Measurements from ENCODE around the gene INTS1. TPM values are rescaled to one million over a fixed set of nuclear protein-coding genes. Genes with fewer than 3 reads are reported as not detected.
"Not testable (repeated sequence)": the region's sequence is repeated elsewhere in the genome, so short reads cannot be mapped to it uniquely, and the experiment has no call there.

The INTS1 gene
- total and polyA plus RNA-seq, 4 experiments from 2014 or later: 6.0 to 137 (median 82.2) TPM

GRCh38 chr7:1444925-1445322 is 59.3 kb downstream of the INTS1 start:
- Histone ChIP-seq H3K9me3 (ENCODE audit: control insufficient read depth in 1 of 2, low read length in 2 of 2) (no peaks in the 10 kb centered on the region), H3K4me1 (ENCODE audit: insufficient read depth, low read length) (no peaks in the 10 kb centered on the region), H3K36me3 (ENCODE audit: insufficient read depth, low read length) (no peaks in the 10 kb centered on the region), H3K27ac (ENCODE audit: low read depth, low read length) (no peak overlapping the region), H3K27me3 (ENCODE audit: insufficient read depth, low read length) (no peaks in the 10 kb centered on the region), H3K4me3 (ENCODE audit: low read length in 2 of 2) (no peak overlapping the region)
- Mint-ChIP-seq H3K4me1 (peaks cover 0 to 1% (median 0%) of the 10 kb centered on the region in 4 donors), H3K27me3 (no peaks in the 10 kb centered on the region), H3K36me3 (no peaks in the 10 kb centered on the region), H3K4me3 (no peak overlapping the region), H3K27ac (no peak overlapping the region), H3K9me3 (no peaks in the 10 kb centered on the region)
- intact Hi-C loops (cut with micrococcal nuclease): no loop called here
- ChIA-PET POLR2A (ENCODE audit: partially characterized antibody) (no interaction called here), CTCF (ENCODE audit: partially characterized antibody) (no interaction called here)
- DNase-seq: no peak

DNA sequence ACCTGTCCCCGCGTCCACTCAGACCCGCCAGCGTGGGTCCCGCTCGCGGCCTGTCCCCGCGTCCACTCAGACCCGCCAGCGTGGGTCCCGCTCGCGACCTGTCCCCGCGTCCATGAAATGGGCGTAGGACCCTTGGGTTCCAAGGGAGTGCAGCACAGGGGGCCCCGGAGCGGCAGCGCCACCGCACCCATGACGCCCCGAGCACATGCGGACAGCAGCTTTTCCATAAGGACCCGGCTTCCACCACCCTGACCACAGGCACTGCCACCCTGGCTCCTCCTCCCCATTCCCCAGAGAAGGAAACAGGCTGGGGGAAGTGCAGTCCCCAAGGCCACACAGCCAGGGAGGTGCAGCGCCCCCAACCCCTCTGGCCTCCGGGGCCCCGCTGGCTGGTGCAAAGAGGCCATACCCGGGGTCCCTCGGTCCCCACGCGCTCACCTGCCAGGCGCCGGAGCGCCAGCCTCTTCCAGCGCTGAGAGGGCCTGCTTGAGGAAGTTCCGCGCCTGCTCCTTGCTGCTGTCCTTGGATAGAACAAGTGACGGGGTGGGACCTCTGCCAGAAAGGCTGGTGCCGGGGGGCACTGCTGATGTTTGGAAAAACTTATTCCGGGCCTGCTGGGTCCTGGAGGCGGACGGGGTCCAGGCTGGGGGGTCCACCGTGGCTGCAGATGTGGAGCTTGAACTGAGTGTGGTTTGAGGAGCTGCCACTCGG is 59.8 kb downstream of the INTS1 start:
- no peaks in the 10 kb centered on the region for H3K9me3 Mint-ChIP-seq
- H3K36me3 Mint-ChIP-seq: no peaks in the 10 kb centered on the region

GRCh38 chr7:1443587-1444200 is 60.5 kb downstream of the INTS1 start:
- H3K4me1 Mint-ChIP-seq; DNase-seq; intact Hi-C loops (cut with micrococcal nuclease); CTCF ChIA-PET (ENCODE audit: partially characterized antibody); H3K27me3 Mint-ChIP-seq; H3K36me3 Mint-ChIP-seq; H3K9me3 ChIP-seq (ENCODE audit: control insufficient read depth in 1 of 2, low read length in 2 of 2); H3K4me3 ChIP-seq (ENCODE audit: low read length in 2 of 2); H3K4me1 ChIP-seq (ENCODE audit: insufficient read depth, low read length); H3K27ac ChIP-seq (ENCODE audit: low read depth, low read length); H3K27me3 ChIP-seq (ENCODE audit: insufficient read depth, low read length); H3K27ac Mint-ChIP-seq; H3K9me3 Mint-ChIP-seq; H3K36me3 ChIP-seq (ENCODE audit: insufficient read depth, low read length); POLR2A ChIA-PET (ENCODE audit: partially characterized antibody); H3K4me3 Mint-ChIP-seq: not testable (repeated sequence)

More for the DNA sequence above, 59.8 kb downstream of the INTS1 start:
- Histone ChIP-seq H3K9me3 (ENCODE audit: control insufficient read depth in 1 of 2, low read length in 2 of 2) (no peaks in the 10 kb centered on the region), H3K36me3 (ENCODE audit: insufficient read depth, low read length) (no peaks in the 10 kb centered on the region), H3K27me3 (ENCODE audit: insufficient read depth, low read length) (no peaks in the 10 kb centered on the region), H3K4me1 (ENCODE audit: insufficient read depth, low read length) (no peaks in the 10 kb centered on the region), H3K27ac (ENCODE audit: low read depth, low read length) (no peak overlapping the region), H3K4me3 (ENCODE audit: low read length in 2 of 2) (no peak overlapping the region)
- DNase-seq: no peak
- ChIA-PET CTCF (ENCODE audit: partially characterized antibody) (no interaction called here), POLR2A (ENCODE audit: partially characterized antibody) (no interaction called here)
- Mint-ChIP-seq H3K4me3 (no peak overlapping the region), H3K27ac (no peak overlapping the region), H3K4me1 (peaks cover 0 to 1% (median 0%) of the 10 kb centered on the region in 4 donors), H3K27me3 (no peaks in the 10 kb centered on the region)
- intact Hi-C loops (cut with micrococcal nuclease): no loop called here

GRCh38 chr7:1442355-1443124 is 61.6 kb downstream of the INTS1 start:
- no peak overlapping the region for H3K4me3 Mint-ChIP-seq
- Histone ChIP-seq H3K27me3 (ENCODE audit: insufficient read depth, low read length) (no peaks in the 10 kb centered on the region), H3K27ac (ENCODE audit: low read depth, low read length) (no peak overlapping the region), H3K4me1 (ENCODE audit: insufficient read depth, low read length) (no peaks in the 10 kb centered on the region), H3K4me3 (ENCODE audit: low read length in 2 of 2) (no peak overlapping the region), H3K9me3 (ENCODE audit: control insufficient read depth in 1 of 2, low read length in 2 of 2) (no peaks in the 10 kb centered on the region), H3K36me3 (ENCODE audit: insufficient read depth, low read length) (no peaks in the 10 kb centered on the region)
- CTCF ChIA-PET (ENCODE audit: partially characterized antibody): no interaction called here
- no peaks in the 10 kb centered on the region for H3K36me3 Mint-ChIP-seq
- POLR2A ChIA-PET (ENCODE audit: partially characterized antibody): no interaction called here
- peaks cover 0 to 1% (median 0%) of the 10 kb centered on the region in 4 donors for H3K4me1 Mint-ChIP-seq
- no peak overlapping the region for H3K27ac Mint-ChIP-seq
- no peaks in the 10 kb centered on the region for H3K27me3 Mint-ChIP-seq
- no peak for DNase-seq
- H3K9me3 Mint-ChIP-seq: no peaks in the 10 kb centered on the region
- intact Hi-C loops (cut with micrococcal nuclease): no loop called here

DNA sequence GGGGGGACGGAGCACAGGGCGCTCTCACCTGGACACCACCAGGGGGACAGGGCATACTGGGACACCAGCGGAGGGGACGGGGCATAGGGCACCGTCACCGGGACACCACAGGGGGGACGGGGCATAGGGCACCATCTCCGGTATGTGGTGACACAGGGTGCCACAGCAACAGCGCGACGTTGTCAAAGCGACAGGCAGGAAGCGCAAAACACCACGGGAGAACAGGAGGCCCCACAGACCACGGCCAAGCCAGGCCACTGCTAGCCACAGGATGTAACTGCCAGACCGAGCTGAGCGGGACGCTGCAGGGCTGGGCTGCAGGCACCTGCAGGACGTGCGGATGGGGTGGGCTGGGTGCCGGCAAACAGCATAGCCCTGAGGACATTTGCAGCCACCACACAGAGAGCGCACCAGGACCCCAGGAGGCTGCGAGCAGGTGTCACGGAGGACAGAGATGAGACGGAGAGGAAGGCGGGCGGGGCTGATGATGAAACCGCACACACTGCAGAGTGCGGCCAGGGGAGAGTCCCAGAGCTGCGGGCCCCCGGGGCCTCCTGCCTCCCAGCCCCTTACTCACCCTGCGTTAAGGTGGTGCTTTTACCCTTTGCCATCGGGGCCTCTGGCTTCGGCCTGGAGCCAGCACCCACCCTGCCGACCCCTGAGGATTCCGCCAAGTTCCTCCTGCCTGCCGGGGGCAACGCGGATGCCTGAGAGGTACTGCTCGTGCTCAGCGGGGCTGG is 62.4 kb downstream of the INTS1 start:
- intact Hi-C loops (cut with micrococcal nuclease): no loop called here
- Mint-ChIP-seq H3K36me3 (no peaks in the 10 kb centered on the region), H3K9me3 (no peaks in the 10 kb centered on the region), H3K27me3 (no peaks in the 10 kb centered on the region), H3K4me3 (no peak overlapping the region), H3K27ac (peak overlapping the region in 1 of 7 donors; percentile 75), H3K4me1 (peaks cover 0 to 1% (median 0%) of the 10 kb centered on the region in 4 donors)
- no peaks in the 10 kb centered on the region for H3K27me3 ChIP-seq (ENCODE audit: insufficient read depth, low read length)
- no peak for DNase-seq
- H3K27ac ChIP-seq (ENCODE audit: low read depth, low read length): no peak overlapping the region
- no peaks in the 10 kb centered on the region for H3K9me3 ChIP-seq (ENCODE audit: control insufficient read depth in 1 of 2, low read length in 2 of 2)
- H3K4me1 ChIP-seq (ENCODE audit: insufficient read depth, low read length): no peaks in the 10 kb centered on the region
- no peak overlapping the region for H3K4me3 ChIP-seq (ENCODE audit: low read length in 2 of 2)
- CTCF ChIA-PET (ENCODE audit: partially characterized antibody): no interaction called here
- H3K36me3 ChIP-seq (ENCODE audit: insufficient read depth, low read length): no peaks in the 10 kb centered on the region
- POLR2A ChIA-PET (ENCODE audit: partially characterized antibody): no interaction called here

DNA sequence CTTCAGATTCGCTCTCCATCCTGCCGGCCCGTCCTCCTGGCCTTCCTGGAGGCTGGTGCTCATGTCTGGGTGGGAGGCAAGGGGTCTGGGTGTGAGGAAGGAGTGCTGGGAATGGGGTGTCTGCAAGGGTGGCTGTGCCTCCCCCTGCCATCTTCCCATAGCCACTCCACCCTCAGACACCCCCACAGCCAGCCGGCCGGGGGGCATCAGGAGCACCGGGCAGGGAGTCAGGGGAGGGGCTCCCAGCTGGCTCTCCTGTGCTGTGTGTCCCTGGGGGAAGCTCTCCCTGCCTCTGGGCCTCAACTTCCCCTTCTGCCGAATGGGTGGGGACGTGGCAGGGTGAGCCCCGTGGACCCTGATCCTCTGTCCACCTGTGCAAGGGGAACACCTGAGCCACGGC is 63.6 kb downstream of the INTS1 start:
- no peaks in the 10 kb centered on the region for H3K27me3 ChIP-seq (ENCODE audit: insufficient read depth, low read length)
- no peaks in the 10 kb centered on the region for H3K4me1 ChIP-seq (ENCODE audit: insufficient read depth, low read length)
- Mint-ChIP-seq H3K4me1 (peaks cover 0 to 1% (median 0%) of the 10 kb centered on the region in 4 donors), H3K27me3 (no peaks in the 10 kb centered on the region), H3K4me3 (no peak overlapping the region), H3K27ac (no peak overlapping the region), H3K36me3 (no peaks in the 10 kb centered on the region), H3K9me3 (no peaks in the 10 kb centered on the region)
- intact Hi-C loops (cut with micrococcal nuclease): no loop called here
- DNase-seq: no peak
- POLR2A ChIA-PET (ENCODE audit: partially characterized antibody): no interaction called here
- no peaks in the 10 kb centered on the region for H3K9me3 ChIP-seq (ENCODE audit: control insufficient read depth in 1 of 2, low read length in 2 of 2)
- H3K27ac ChIP-seq (ENCODE audit: low read depth, low read length): no peak overlapping the region
- CTCF ChIA-PET (ENCODE audit: partially characterized antibody): no interaction called here
- H3K36me3 ChIP-seq (ENCODE audit: insufficient read depth, low read length): no peaks in the 10 kb centered on the region
- H3K4me3 ChIP-seq (ENCODE audit: low read length in 2 of 2): no peak overlapping the region
